Superior temporal gyrus (tissue), 1 donor: ENCODE results near the gene N4BP2.

Experiments
- DNase-seq: peaks from one replicate; pipeline ENCODE4 v3.0.0-alpha.2; 2016; ENCODE audit errors: extremely low spot score

N4BP2 gene

DNA sequence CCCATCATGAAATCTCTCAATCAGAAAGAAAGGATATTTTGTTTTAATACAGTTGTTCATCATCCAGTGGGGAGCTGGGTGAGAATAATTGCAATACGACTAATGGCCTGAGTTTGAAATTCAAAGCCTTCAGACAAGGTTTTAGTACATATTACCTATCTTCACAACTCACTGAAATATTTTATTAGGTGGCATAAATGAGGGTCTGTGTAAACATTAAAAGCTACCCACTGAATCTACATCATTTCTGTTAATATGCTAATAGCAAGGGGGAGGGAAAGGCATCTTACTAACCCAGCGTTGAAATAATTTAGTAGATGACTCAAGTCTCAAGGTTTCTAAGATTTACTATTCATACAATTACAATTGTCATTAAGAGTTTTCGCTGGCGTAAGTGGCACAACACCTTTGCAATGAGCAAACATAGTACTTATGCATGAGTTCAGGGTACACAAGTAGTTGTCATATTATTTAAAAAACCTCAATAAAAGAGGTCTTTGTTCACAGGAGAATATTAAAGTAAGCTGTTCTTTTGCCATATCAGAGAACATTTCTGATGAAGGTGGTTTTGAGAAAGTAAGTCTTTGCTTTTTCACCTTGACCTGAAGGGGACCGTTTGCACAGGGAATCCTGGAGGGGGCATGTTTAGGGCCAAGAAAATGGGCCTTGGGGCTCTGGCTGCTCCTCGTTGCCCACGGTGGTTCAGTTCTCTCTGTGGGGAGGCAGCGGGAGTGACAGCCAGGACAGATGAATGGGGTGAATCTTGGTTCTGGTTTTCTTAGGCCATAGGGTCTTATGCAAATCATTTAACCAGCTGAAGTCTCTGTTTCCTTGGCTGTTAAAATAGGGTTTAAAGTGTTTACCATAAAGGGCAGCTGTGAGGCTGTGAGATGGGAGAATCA is 135.7 kb downstream of the N4BP2 start:
- no peak for DNase-seq

- no peak for DNase-seq
Measured at GRCh38 chr4:40193016-40193571, 136.4 kb downstream of the N4BP2 start.

GRCh38 chr4:40193578-40193977 is 136.9 kb downstream of the N4BP2 start:
- DNase-seq = no peak

DNA sequence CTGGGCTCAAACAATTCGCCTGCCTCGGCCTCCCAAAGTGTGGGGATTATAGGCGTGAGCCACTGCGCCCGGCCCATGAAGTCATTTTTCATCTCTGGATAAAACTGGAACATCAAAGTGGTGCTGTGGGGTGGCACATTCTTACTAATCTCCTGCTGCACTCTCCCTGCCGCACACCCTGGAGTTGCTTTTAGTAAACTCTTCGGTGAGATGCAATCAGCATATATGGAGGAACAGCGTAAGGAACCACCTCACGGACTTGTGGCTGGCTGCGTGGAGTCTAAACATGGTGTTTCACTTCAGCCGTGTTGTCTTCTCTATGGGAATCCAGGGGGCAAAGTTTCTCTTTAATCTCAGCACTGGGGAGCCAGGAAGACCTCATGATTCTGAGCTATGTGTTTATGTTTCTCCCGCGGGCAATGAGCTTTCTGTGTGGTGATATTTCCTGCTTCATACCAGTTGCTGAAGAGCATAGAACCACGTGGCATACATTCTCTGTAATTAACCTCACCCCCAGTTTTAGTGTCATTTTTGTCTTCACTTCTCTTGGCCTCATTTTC is 138.0 kb downstream of the N4BP2 start:
- DNase-seq = no peak

- DNase-seq = no peak
Measured at GRCh38 chr4:40195182-40196177, 138.8 kb downstream of the N4BP2 start.

DNA sequence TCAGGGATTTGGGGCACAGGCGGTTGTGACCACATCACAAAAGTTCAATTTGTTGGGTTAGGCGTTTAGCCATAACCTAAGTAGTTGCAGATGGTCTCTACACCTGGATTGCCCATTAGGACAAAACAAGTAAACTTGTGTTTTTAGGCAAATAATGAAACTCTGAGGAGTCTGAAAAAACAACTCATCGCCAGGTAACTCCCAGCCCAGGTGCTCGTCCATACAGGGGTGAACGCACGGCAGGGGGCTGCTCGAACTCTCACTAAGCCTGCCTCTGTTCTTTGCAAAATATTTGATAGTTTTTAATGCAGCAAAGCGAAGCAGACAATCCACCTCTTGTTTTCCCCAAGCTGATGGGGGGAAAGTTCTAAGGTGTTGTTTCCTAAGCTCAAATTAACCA is 139.6 kb downstream of the N4BP2 start:
- DNase-seq = no peak

- DNase-seq = no peak
Measured at GRCh38 chr4:40196724-40197281, 140.2 kb downstream of the N4BP2 start, which contains the start of gene RHOH. Gene RHOH, plus strand, starts transcription at chr4:40197031. Its CDS starts 46,356 bp downstream, at chr4:40243387.

GRCh38 chr4:40197879-40198689 is 141.4 kb downstream of the N4BP2 start:
- no peak for DNase-seq

DNA sequence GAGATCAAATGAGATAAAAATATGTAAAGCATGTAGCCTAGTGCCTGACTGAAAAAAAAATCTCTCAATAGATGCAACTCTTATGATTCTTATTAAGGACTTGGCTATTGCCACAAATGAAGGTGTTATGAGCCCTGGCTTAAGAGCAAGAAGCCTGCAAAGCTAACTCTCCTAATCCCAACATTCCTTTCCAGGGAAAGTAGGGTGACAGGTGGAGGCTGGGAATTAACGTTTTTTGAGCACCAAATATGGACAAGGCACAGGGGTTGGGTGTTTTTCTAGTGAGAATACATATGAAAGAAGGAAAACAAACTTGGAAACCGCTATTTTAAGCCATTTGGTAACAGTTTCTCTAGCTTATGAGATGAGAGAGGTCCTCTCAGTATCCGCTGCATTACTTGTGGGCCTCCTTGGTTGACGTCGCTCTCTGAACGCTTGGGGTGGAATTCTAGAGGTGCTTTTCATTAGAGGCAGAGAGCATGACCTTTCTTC is 142.6 kb downstream of the N4BP2 start:
- no peak for DNase-seq

GRCh38 chr4:40199999-40200874 is 143.6 kb downstream of the N4BP2 start:
- no peak for DNase-seq

DNA sequence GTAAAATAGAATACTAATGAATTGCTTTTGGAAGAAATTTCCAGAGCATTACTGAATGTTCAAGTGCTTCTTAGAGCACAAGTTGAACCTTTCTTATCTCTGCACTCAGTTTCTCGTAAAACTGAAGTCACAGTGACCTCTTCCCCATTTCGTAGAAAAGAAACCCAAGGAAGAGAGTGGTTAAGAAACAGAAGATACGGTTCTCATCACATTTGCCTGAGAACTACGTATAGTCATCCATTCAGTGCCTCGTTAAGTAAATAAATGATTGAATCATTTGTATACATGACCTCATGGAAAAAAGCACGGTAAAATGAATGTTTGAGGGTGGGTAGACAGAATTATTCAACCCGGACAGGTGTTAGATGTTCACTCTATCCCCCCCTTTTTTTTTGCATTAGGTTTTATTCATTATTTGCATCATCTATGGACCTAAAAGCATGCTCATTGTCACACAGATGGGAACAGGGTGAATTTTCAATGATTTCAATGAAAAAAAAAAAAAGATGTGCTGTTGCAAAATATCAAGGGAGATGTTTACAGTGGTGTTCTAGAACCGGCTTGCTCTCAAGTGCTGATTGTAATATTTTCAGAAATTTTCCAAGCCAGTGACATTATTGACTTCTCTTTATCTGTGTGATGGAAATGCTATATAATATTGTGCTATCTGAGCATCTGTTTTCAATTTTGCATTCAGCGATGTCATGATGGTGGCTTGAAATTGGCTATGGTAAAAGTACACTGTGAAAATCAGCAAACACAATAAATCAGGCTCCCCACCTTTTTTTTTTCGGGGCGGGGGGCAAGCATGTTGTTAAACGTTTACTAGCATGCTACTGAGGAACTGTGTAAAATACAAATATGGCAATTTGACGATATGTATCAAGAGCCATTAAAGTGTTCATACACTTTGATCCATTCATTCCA is 144.5 kb downstream of the N4BP2 start:
- DNase-seq = no peak

GRCh38 chr4:40201898-40202297 is 145.2 kb downstream of the N4BP2 start:
- no peak for DNase-seq

GRCh38 chr4:40202474-40202873 is 145.8 kb downstream of the N4BP2 start:
- no peak for DNase-seq

- DNase-seq = no peak
Measured at GRCh38 chr4:40204507-40205258, 148.0 kb downstream of the N4BP2 start.

GRCh38 chr4:40205259-40206198 is 148.9 kb downstream of the N4BP2 start:
- DNase-seq = no peak

DNA sequence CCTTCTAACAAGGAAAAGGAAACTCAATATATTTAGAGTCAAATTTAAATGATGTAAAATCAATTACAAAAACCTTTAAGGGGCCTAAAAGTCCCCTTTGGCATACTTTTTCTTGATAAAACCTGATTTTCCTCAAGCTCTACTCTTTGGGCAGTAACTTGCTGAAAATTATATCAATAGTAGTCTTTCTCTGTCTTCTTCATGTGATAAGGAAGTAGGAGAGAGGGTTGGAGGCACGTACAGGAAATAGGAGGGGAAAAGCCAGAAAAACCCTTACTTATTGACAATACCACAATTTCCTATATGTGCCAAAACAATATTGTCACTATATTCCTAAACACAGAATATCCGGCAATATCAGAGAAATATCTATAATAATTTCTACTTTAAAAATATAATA is 149.8 kb downstream of the N4BP2 start:
- no peak for DNase-seq
